HL-60 (cell line): ENCODE measurements around the gene CSTF2.

Experiments
- GABPA ChIP-seq: IDR thresholded peaks from 2 replicates; pipeline ENCODE4 v1.6.1; 2012; ENCODE audit warnings: low read depth
- POLR2AphosphoS5 ChIP-seq: IDR thresholded peaks from 2 replicates; pipeline ENCODE4 v1.6.1; 2012; ENCODE audit warnings: low read depth

DNA sequence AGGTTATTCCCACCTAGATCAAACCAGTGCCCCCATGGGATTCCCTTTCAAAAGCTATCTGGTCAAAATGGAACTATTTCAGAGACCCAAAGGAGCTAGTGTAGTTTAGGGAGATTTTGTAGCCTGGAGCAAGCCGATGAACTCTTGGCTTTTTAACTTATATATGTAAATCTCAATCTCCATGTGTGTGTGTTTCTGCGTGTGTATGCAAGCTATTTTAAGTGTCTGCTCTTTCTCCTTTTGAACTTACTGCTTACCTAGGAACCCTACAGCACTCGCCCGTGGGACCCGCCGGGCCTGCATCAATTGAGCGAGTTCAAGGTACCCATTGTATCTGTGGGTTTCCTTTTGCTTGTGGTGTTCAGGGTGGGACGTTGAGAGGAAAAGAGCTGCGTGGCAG lies 10.4 kb downstream of the CSTF2 start:
- TF ChIP-seq POLR2AphosphoS5 (no peak), GABPA (no peak)
